HEK293 (cell line): ENCODE results near the gene PLP2.

Experiments
- CTCF ChIA-PET: fragments of 350-600 bp; formaldehyde crosslinking; extraction: SDS; loops from one replicate; lab custom pipeline; 2021; ENCODE audit warnings: antibody characterized with exemption; lab: Yijun Ruan, JAX
- POLR2A ChIA-PET: fragments of 300-600 bp; formaldehyde crosslinking; extraction: SDS; loops from one replicate; lab custom pipeline; 2020; ENCODE audit warnings: antibody characterized with exemption, inconsistent platforms; lab: Yijun Ruan, JAX
- H3K27ac ChIP-seq: fragments of 200-500 bp; sonication (Bioruptor generic); 2 replicates; pipeline ENCODE4 v1.5.1; 2014; ENCODE audit warnings: low read depth, low read length, control low read depth, inconsistent platforms; ENCODE audit errors: extremely low read depth
- H3K36me3 ChIP-seq, 2 experiments: fragments of 200-500 bp in 1 of 2; sonication (Bioruptor generic) in 1 of 2; 1 replicate in 1 of 2; 2 replicates in 1 of 2; pipeline ENCODE4 v1.5.1; 2014 to 2017; ENCODE audit warnings: inconsistent platforms in 2 of 2, low read length in 2 of 2; ENCODE audit not compliant: control insufficient read depth in 2 of 2, insufficient read depth in 1 of 2
- H3K4me1 ChIP-seq: fragments of 200-500 bp; sonication (Bioruptor generic); 2 replicates; pipeline ENCODE4 v1.5.1; 2014; ENCODE audit warnings: mild to moderate bottlenecking, low read length, inconsistent platforms; ENCODE audit not compliant: control insufficient read depth, insufficient read depth
- H3K4me3 ChIP-seq: 2 replicates; pipeline ENCODE4 v1.5.1; 2011; ENCODE audit warnings: low read depth, mild to moderate bottlenecking, control low read depth, low read length, moderate library complexity
- H3K9me3 ChIP-seq: fragments of 200-500 bp; sonication (Bioruptor generic); 2 replicates; pipeline ENCODE4 v1.5.1; 2014; ENCODE audit warnings: low read depth, low read length, inconsistent platforms; ENCODE audit not compliant: control insufficient read depth, insufficient read depth
- BCL11B ChIP-seq: fragments of 450-650 bp; formaldehyde crosslinking; IDR thresholded peaks from 2 replicates; pipeline ENCODE4 v1.5.1; 2016; ENCODE audit warnings: low read depth, missing biosample characterization, missing genetic modification characterization
- CTCF ChIP-seq: fragments of 450-650 bp; formaldehyde crosslinking; IDR thresholded peaks from 2 replicates; pipeline ENCODE4 v1.5.1; 2016; ENCODE audit warnings: missing biosample characterization, missing genetic modification characterization
- PRDM1 ChIP-seq: fragments of 450-650 bp; formaldehyde crosslinking; IDR thresholded peaks from 2 replicates; pipeline ENCODE4; 2016; ENCODE audit warnings: missing biosample characterization, missing genetic modification characterization
- PRDM6 ChIP-seq: fragments of 450-650 bp; formaldehyde crosslinking; IDR thresholded peaks from 2 replicates; pipeline ENCODE4 v1.5.1; 2017; ENCODE audit warnings: missing biosample characterization, missing genetic modification characterization
- RBAK ChIP-seq: fragments of 450-650 bp; formaldehyde crosslinking; IDR thresholded peaks from 2 replicates; pipeline ENCODE4 v1.5.1; 2016; ENCODE audit warnings: missing biosample characterization, missing genetic modification characterization
- SP3 ChIP-seq: fragments of 450-650 bp; formaldehyde crosslinking; IDR thresholded peaks from 2 replicates; pipeline ENCODE4 v1.5.1; 2016; ENCODE audit warnings: missing biosample characterization, missing genetic modification characterization
- ZBTB6 ChIP-seq: fragments of 450-650 bp; formaldehyde crosslinking; IDR thresholded peaks from 2 replicates; pipeline ENCODE4 v1.5.1; 2017; ENCODE audit warnings: missing biosample characterization, missing genetic modification characterization
- ZNF175 ChIP-seq: fragments of 450-650 bp; formaldehyde crosslinking; IDR thresholded peaks from 2 replicates; pipeline ENCODE4 v1.5.1; 2016; ENCODE audit warnings: missing biosample characterization, missing genetic modification characterization
- ZNF202 ChIP-seq: fragments of 450-650 bp; formaldehyde crosslinking; IDR thresholded peaks from 2 replicates; pipeline ENCODE4 v1.5.1; 2016; ENCODE audit warnings: missing biosample characterization, missing genetic modification characterization, borderline replicate concordance
- ZNF24 ChIP-seq: fragments of 450-650 bp; formaldehyde crosslinking; IDR thresholded peaks from 2 replicates; pipeline ENCODE4 v1.5.1; 2016; ENCODE audit warnings: missing biosample characterization, missing genetic modification characterization
- ZNF341 ChIP-seq: fragments of 450-650 bp; formaldehyde crosslinking; IDR thresholded peaks from 2 replicates; pipeline ENCODE4; 2016; ENCODE audit warnings: low read depth, missing biosample characterization, missing genetic modification characterization
- ZNF366 ChIP-seq: fragments of 450-650 bp; formaldehyde crosslinking; conservative IDR thresholded peaks from 2 replicates; pipeline ENCODE4 v1.5.1; 2016; ENCODE audit warnings: missing biosample characterization, missing genetic modification characterization
- ZNF501 ChIP-seq: fragments of 450-650 bp; formaldehyde crosslinking; IDR thresholded peaks from 2 replicates; pipeline ENCODE4 v1.5.1; 2016; ENCODE audit warnings: missing biosample characterization, missing genetic modification characterization
- ZNF549 ChIP-seq: fragments of 450-650 bp; IDR thresholded peaks from 2 replicates; pipeline ENCODE4 v1.5.1; 2018; ENCODE audit warnings: missing biosample characterization, missing genetic modification characterization, mild to moderate bottlenecking, inconsistent platforms, moderate library complexity
- ZNF560 ChIP-seq: fragments of 450-650 bp; formaldehyde crosslinking; IDR thresholded peaks from 2 replicates; pipeline ENCODE4 v1.5.1; 2017; ENCODE audit warnings: missing biosample characterization, missing genetic modification characterization, borderline replicate concordance
- ZNF585B ChIP-seq: fragments of 450-650 bp; formaldehyde crosslinking; IDR thresholded peaks from 2 replicates; pipeline ENCODE4 v1.5.1; 2016; ENCODE audit warnings: missing biosample characterization, missing genetic modification characterization
- ZNF626 ChIP-seq: fragments of 450-650 bp; sonication (Bioruptor Pico); formaldehyde crosslinking; IDR thresholded peaks from 2 replicates; pipeline ENCODE4 v1.5.1; 2018; ENCODE audit warnings: missing biosample characterization, missing genetic modification characterization, inconsistent platforms
- ZNF658 ChIP-seq: fragments of 450-650 bp; formaldehyde crosslinking; IDR thresholded peaks from 2 replicates; pipeline ENCODE4; 2016; ENCODE audit warnings: missing biosample characterization, missing genetic modification characterization
- ZNF670 ChIP-seq: fragments of 450-650 bp; formaldehyde crosslinking; IDR thresholded peaks from 2 replicates; pipeline ENCODE4 v1.5.1; 2016; ENCODE audit warnings: missing biosample characterization, missing genetic modification characterization, low read depth
- ZNF704 ChIP-seq: fragments of 450-650 bp; formaldehyde crosslinking; IDR thresholded peaks from 2 replicates; pipeline ENCODE4 v1.5.1; 2016; ENCODE audit warnings: missing biosample characterization, missing genetic modification characterization
- ZNF707 ChIP-seq: fragments of 450-650 bp; formaldehyde crosslinking; IDR thresholded peaks from 2 replicates; pipeline ENCODE4 v1.5.1; 2016; ENCODE audit warnings: missing biosample characterization, missing genetic modification characterization
- ZNF837 ChIP-seq: fragments of 450-650 bp; formaldehyde crosslinking; IDR thresholded peaks from 2 replicates; pipeline ENCODE4 v1.5.1; 2016; ENCODE audit warnings: missing biosample characterization, missing genetic modification characterization
- ZNF843 ChIP-seq: fragments of 450-650 bp; formaldehyde crosslinking; IDR thresholded peaks from 2 replicates; pipeline ENCODE4 v1.5.1; 2016; ENCODE audit warnings: missing biosample characterization, missing genetic modification characterization

The PLP2 gene

GRCh38 chrX:49133759-49134158, 37.9 kb upstream of the PLP2 start:
- POLR2A ChIA-PET = no interaction called here
- H3K36me3 ChIP-seq = no peaks in the 10 kb centered on the region
- no peak overlapping the region for H3K27ac ChIP-seq
- no peaks in the 10 kb centered on the region for H3K9me3 ChIP-seq
- TF ChIP-seq ZNF501 (tag by site-specific recombination) = no peak
- no peak for TF ChIP-seq BCL11B (tag by site-specific recombination)
- no peak for TF ChIP-seq PRDM6
- TF ChIP-seq ZNF670 (tag by site-specific recombination) = no peak
- peak; percentile 77 for TF ChIP-seq ZNF366 (tag by site-specific recombination)
- no peak for TF ChIP-seq ZNF837 (tag by site-specific recombination)
- H3K4me3 ChIP-seq = no peak overlapping the region
- H3K4me1 ChIP-seq = no peaks in the 10 kb centered on the region
- CTCF ChIA-PET = no interaction called here

- Histone ChIP-seq H3K27ac (no peak overlapping the region), H3K36me3 (no peaks in the 10 kb centered on the region), H3K4me3 (no peak overlapping the region), H3K4me1 (no peaks in the 10 kb centered on the region), H3K9me3 (no peaks in the 10 kb centered on the region)
- ChIA-PET POLR2A (interaction anchor here (0.6 kb wide), 1 partner anchor 1919 kb away, joined by 4 read pairs; no protein-coding TSS in a partner anchor), CTCF (interaction anchor here (1.1 kb wide), 1 partner anchor 26 kb away, joined by 4 read pairs; no protein-coding TSS in a partner anchor)
- TF ChIP-seq ZNF658 (tag by site-specific recombination) (no peak), SP3 (tag by site-specific recombination) (no peak), PRDM1 (tag by site-specific recombination) (no peak), ZNF341 (tag by site-specific recombination) (no peak), RBAK (tag by site-specific recombination) (no peak), ZNF24 (tag by site-specific recombination) (no peak), ZNF560 (tag by site-specific recombination) (no peak), CTCF (tag by site-specific recombination) (no peak), ZNF843 (tag by site-specific recombination) (no peak), ZNF585B (tag by site-specific recombination) (no peak), ZNF626 (tag by site-specific recombination) (no peak), ZNF202 (tag by site-specific recombination) (no peak), ZNF175 (no peak), ZNF549 (tag by site-specific recombination) (no peak), ZBTB6 (tag by site-specific recombination) (no peak), ZNF704 (tag by site-specific recombination) (no peak), ZNF707 (no peak)
These were observed 34.2 kb upstream of the PLP2 start for GRCh38 chrX:49137492-49137891.
